H9 (cell line): ENCODE results near the gene POU2F2. TPM values are rescaled to one million over a fixed set of nuclear protein-coding genes. Genes with fewer than 3 reads are reported as not detected.

Experiments used
- DNase-seq: peaks from one replicate; pipeline ENCODE4 v3.0.0-alpha.2; 2017
- H2AFZ ChIP-seq: one replicate; pipeline ENCODE4 v1.6.1; 2013; ENCODE audit warnings: mild to moderate bottlenecking, low read length, control low read depth, moderate library complexity
- H2AK5ac ChIP-seq: 2 replicates; pipeline ENCODE4 v1.6.1; 2013; ENCODE audit warnings: low read length, control low read depth, mixed read lengths; ENCODE audit not compliant: insufficient read length
- H2BK120ac ChIP-seq: one replicate; pipeline ENCODE4 v1.6.1; 2013; ENCODE audit warnings: low read depth, mild to moderate bottlenecking, low read length, control low read depth, inconsistent platforms; ENCODE audit not compliant: poor library complexity, severe bottlenecking
- H2BK12ac ChIP-seq: 2 replicates; pipeline ENCODE4 v1.6.1; 2013; ENCODE audit warnings: low read length, control low read depth, mixed read lengths, low read depth; ENCODE audit not compliant: insufficient read length
- H2BK15ac ChIP-seq: 2 replicates; pipeline ENCODE4 v1.6.1; 2013; ENCODE audit warnings: low read depth, low read length, control low read depth
- H2BK20ac ChIP-seq: one replicate; pipeline ENCODE4 v1.6.1; 2013; ENCODE audit warnings: low read depth, mild to moderate bottlenecking, low read length, control low read depth, inconsistent platforms; ENCODE audit not compliant: poor library complexity, severe bottlenecking
- H2BK5ac ChIP-seq: 2 replicates; pipeline ENCODE4 v1.6.1; 2013; ENCODE audit warnings: low read length, control low read depth, mixed read lengths; ENCODE audit not compliant: insufficient read length
- H3K14ac ChIP-seq: 2 replicates; pipeline ENCODE4 v1.6.1; 2013; ENCODE audit warnings: low read length, control low read depth; ENCODE audit not compliant: insufficient read depth
- H3K18ac ChIP-seq: 2 replicates; pipeline ENCODE4 v1.6.1; 2013; ENCODE audit warnings: low read depth, mild to moderate bottlenecking, mixed read lengths, low read length, control low read depth; ENCODE audit not compliant: insufficient read length
- H3K23ac ChIP-seq: 2 replicates; pipeline ENCODE4 v1.6.1; 2013; ENCODE audit warnings: low read length, control low read depth, mixed read lengths, low read depth; ENCODE audit not compliant: insufficient read length
- H3K23me2 ChIP-seq: 2 replicates; pipeline ENCODE4 v1.6.1; 2013; ENCODE audit warnings: low read depth, mild to moderate bottlenecking, mixed read lengths, low read length, control low read depth; ENCODE audit not compliant: insufficient read length, poor library complexity, severe bottlenecking
- H3K27ac ChIP-seq: 2 replicates; pipeline ENCODE4 v1.5.1; 2013; ENCODE audit warnings: low read length, control low read depth, mixed read lengths, low read depth; ENCODE audit not compliant: insufficient read length
- H3K27me3 ChIP-seq: 2 replicates; pipeline ENCODE4 v1.6.1; 2013; ENCODE audit warnings: low read length, control low read depth, inconsistent platforms; ENCODE audit not compliant: insufficient read depth
- H3K4ac ChIP-seq: 2 replicates; pipeline ENCODE4 v1.6.1; 2013; ENCODE audit warnings: low read depth, mild to moderate bottlenecking, control low read depth, inconsistent platforms, low read length, moderate library complexity
- H3K4me1 ChIP-seq: 2 replicates; pipeline ENCODE4 v1.6.1; 2013; ENCODE audit warnings: low read length, control low read depth, inconsistent platforms; ENCODE audit not compliant: insufficient read depth
- H3K4me2 ChIP-seq: 2 replicates; pipeline ENCODE4 v1.6.1; 2013; ENCODE audit warnings: low read length, control low read depth, mixed read lengths; ENCODE audit not compliant: insufficient read length, insufficient read depth
- H3K56ac ChIP-seq: 2 replicates; pipeline ENCODE4 v1.6.1; 2013; ENCODE audit warnings: low read depth, mild to moderate bottlenecking, mixed read lengths, low read length, control low read depth; ENCODE audit not compliant: insufficient read length
- H3K79me1 ChIP-seq: 2 replicates; pipeline ENCODE4 v1.6.1; 2013; ENCODE audit warnings: low read depth, mild to moderate bottlenecking, moderate library complexity, low read length, control low read depth, inconsistent platforms; ENCODE audit not compliant: insufficient read depth, poor library complexity, severe bottlenecking
- H3K79me2 ChIP-seq: 2 replicates; pipeline ENCODE4 v1.6.1; 2013; ENCODE audit warnings: low read length, control low read depth, inconsistent platforms; ENCODE audit not compliant: insufficient read depth
- H3K9ac ChIP-seq: 2 replicates; pipeline ENCODE4 v1.6.1; 2013; ENCODE audit warnings: low read length, control low read depth, mixed read lengths; ENCODE audit not compliant: insufficient read length; ENCODE audit errors: extremely low read depth
- H3K9me3 ChIP-seq: one replicate; pipeline ENCODE4 v1.6.1; 2013; ENCODE audit warnings: low read depth, low read length, inconsistent platforms; ENCODE audit not compliant: control insufficient read depth
- H3T11ph ChIP-seq: one replicate; pipeline ENCODE4 v1.6.1; 2013; ENCODE audit warnings: mild to moderate bottlenecking, low read length, control low read depth, inconsistent platforms
- H4K20me1 ChIP-seq: one replicate; pipeline ENCODE4 v1.6.1; 2013; ENCODE audit not compliant: control insufficient read depth, insufficient read length, insufficient read depth
- H4K5ac ChIP-seq: 2 replicates; pipeline ENCODE4 v1.6.1; 2013; ENCODE audit warnings: low read depth, mild to moderate bottlenecking, mixed read lengths, low read length, control low read depth; ENCODE audit not compliant: insufficient read length
- H4K8ac ChIP-seq: replicated peaks from 2 replicates; pipeline ENCODE4 v1.6.1; 2013; ENCODE audit warnings: low read length, control low read depth, mixed read lengths, low read depth; ENCODE audit not compliant: insufficient read length
- H4K91ac ChIP-seq: 2 replicates; pipeline ENCODE4 v1.6.1; 2013; ENCODE audit warnings: low read depth, mild to moderate bottlenecking, moderate library complexity, mixed read lengths, low read length, control low read depth; ENCODE audit not compliant: insufficient read length
- H3K27ac Mint-ChIP-seq, 3 experiments: 2 replicates in 2 of 3; 3 replicates in 1 of 3; pipeline ENCODE4 v1.8.0; 2020 to 2021; ENCODE audit warnings: mixed read lengths in 3 of 3, mild to moderate bottlenecking in 1 of 3, moderate library complexity in 1 of 3
- H3K27me3 Mint-ChIP-seq: 2 replicates; pipeline ENCODE4 v1.8.0; 2021; ENCODE audit warnings: low read depth, mild to moderate bottlenecking, moderate library complexity, mixed read lengths
- H3K36me3 Mint-ChIP-seq, 3 experiments: 2 replicates in 2 of 3; 3 replicates in 1 of 3; pipeline ENCODE4 v1.8.0; 2020 to 2021; ENCODE audit warnings: low read depth in 3 of 3, mixed read lengths in 3 of 3; ENCODE audit not compliant: insufficient read depth in 1 of 3
- H3K4me1 Mint-ChIP-seq, 2 experiments: 2 replicates each; pipeline ENCODE4 v1.8.0; 2020; ENCODE audit warnings: mixed read lengths in 2 of 2
- H3K4me3 Mint-ChIP-seq, 2 experiments: 2 replicates in 1 of 2; 3 replicates in 1 of 2; pipeline ENCODE4 v1.8.0; 2020 to 2021; ENCODE audit warnings: mild to moderate bottlenecking in 2 of 2, mixed read lengths in 2 of 2, moderate library complexity in 1 of 2
- H3K9me3 Mint-ChIP-seq, 2 experiments: 2 replicates in 1 of 2; 3 replicates in 1 of 2; pipeline ENCODE4 v1.8.0; 2020; ENCODE audit warnings: mild to moderate bottlenecking in 2 of 2, mixed read lengths in 2 of 2, moderate library complexity in 1 of 2
- WGBS: extraction: QIAGEN DNeasy Blood & Tissue Kit; methylation state at CpG from one replicate; pipeline ENCODE4 v1.1.7; 2013; ENCODE audit warnings: missing lambda C conversion rate, low lambda C conversion rate, mixed read lengths; ENCODE audit not compliant: insufficient read length; ENCODE audit errors: extremely low coverage; 5-methylcytosine and 5-hydroxymethylcytosine counted together
- total RNA-seq: library from RNA; stranded (reverse); gene quantifications from 2 replicates; pipeline ENCODE4 v1.2.1, GENCODE V29; 2021
- TF ChIP-seq, protein P1 (sequence below): fragments of 200-600 bp; sonication (generic); conservative IDR thresholded peaks from 3 replicates; pipeline ENCODE4 v1.8.0; 2021; ENCODE audit warnings: antibody characterized with exemption, mild to moderate bottlenecking

The POU2F2 gene
- total RNA-seq, 1 experiment from 2014 or later: 2.9 TPM

DNA sequence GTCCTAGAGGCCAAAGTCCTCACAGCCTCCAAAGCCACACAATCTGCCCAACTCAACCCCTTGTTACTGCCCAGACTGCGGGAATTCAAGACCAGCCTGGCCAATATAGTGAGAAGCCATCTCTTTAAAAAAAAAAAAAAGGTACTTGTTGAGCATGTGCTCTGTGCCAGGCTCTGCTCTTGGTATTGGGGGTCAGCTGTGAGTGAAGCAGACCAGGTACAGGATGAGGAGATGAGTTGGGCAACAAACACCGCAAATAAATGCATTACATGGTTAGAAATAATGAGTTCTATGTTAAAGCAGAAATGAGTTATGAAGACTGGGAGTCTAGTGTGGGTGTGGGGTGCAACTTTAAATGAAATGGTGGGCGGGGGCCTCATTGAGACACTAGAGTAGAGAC, 72.1 kb downstream of the POU2F2 start:
- H3K23ac ChIP-seq: no peak overlapping the region

More for the DNA sequence above, 72.1 kb downstream of the POU2F2 start:
- Histone ChIP-seq H3K27me3 (no peaks in the 10 kb centered on the region), H3K4ac (no peak overlapping the region), H3K9ac (no peak overlapping the region), H3K18ac (no peak overlapping the region), H2BK5ac (no peak overlapping the region), H4K20me1 (no peaks in the 10 kb centered on the region), H3K23me2 (no peaks in the 10 kb centered on the region), H3K14ac (no peak overlapping the region), H3T11ph (no peak overlapping the region), H3K79me2 (no peaks in the 10 kb centered on the region), H3K9me3 (no peaks in the 10 kb centered on the region), H2BK12ac (no peak overlapping the region), H4K91ac (no peak overlapping the region), H2AFZ (no peak overlapping the region), H3K4me1 (no peaks in the 10 kb centered on the region), H3K56ac (no peak overlapping the region), H3K79me1 (no peaks in the 10 kb centered on the region), H4K5ac (no peak overlapping the region), H2BK20ac (no peak overlapping the region), H2BK120ac (no peak overlapping the region), H3K4me2 (no peak overlapping the region), H4K8ac (no peak overlapping the region), H2BK15ac (no peak overlapping the region), H3K27ac (no peak overlapping the region), H2AK5ac (no peak overlapping the region)
- Mint-ChIP-seq H3K27me3 (no peaks in the 10 kb centered on the region; the same call in 1 of the 2 replicates), H3K27ac (no peak overlapping the region), H3K4me3 (no peak overlapping the region), H3K4me1 (no peaks in the 10 kb centered on the region), H3K9me3 (no peaks in the 10 kb centered on the region), H3K36me3 (peaks cover 56 to 84% (median 81%) of the 10 kb centered on the region in 3 experiments)
- no peak for DNase-seq
- TF ChIP-seq, protein P1, sequence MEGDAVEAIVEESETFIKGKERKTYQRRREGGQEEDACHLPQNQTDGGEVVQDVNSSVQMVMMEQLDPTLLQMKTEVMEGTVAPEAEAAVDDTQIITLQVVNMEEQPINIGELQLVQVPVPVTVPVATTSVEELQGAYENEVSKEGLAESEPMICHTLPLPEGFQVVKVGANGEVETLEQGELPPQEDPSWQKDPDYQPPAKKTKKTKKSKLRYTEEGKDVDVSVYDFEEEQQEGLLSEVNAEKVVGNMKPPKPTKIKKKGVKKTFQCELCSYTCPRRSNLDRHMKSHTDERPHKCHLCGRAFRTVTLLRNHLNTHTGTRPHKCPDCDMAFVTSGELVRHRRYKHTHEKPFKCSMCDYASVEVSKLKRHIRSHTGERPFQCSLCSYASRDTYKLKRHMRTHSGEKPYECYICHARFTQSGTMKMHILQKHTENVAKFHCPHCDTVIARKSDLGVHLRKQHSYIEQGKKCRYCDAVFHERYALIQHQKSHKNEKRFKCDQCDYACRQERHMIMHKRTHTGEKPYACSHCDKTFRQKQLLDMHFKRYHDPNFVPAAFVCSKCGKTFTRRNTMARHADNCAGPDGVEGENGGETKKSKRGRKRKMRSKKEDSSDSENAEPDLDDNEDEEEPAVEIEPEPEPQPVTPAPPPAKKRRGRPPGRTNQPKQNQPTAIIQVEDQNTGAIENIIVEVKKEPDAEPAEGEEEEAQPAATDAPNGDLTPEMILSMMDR: no peak
- WGBS: no CpG with 5 or more reads among the region's 3 CpGs
